ENCODE measurements around the gene ARHGAP8.

- TF ChIP-seq CTCF (IDR thresholded peaks at IDR 0.05; ENCODE audit: insufficient read depth, low read depth, low read length) (no peak), EZH2 (IDR thresholded peaks at IDR 0.05; ENCODE audit: insufficient read depth, low read length) (no peak)
Observed at GRCh38 chr22:44814266-44815098, 62.1 kb downstream of the ARHGAP8 start.
